HG03521 (cell line): ENCODE data around the gene CRB1.
"Not testable (repeated sequence)": the region's sequence is repeated elsewhere in the genome, so short reads cannot be mapped to it uniquely, and the experiment has no call there.

Source experiments
- ATAC-seq: cut with Tn5 transposase; IDR thresholded peaks from one replicate; pipeline ENCODE4 v1.9.1; 2021; ENCODE audit warnings: mild to moderate bottlenecking, moderate library complexity; ENCODE audit not compliant: unreplicated experiment

CRB1 gene

DNA sequence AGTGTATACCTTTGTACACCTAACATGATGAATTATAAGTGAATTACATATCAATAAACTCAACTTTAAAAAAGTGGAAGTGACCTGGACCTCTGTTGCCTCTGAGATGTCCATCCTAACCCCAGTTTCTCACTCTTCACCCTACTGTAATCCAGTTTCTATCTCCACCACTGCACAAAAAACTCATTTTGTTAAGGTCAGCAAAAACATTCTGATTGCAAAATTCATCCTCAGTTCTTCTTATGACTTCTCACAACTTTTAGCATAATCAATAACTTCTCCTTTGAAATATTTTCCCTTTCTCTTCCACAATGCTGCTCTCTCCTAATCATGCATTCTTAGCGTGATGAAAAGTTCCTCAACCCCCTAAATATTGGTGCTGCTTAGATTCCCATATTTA lies 129.8 kb downstream of the CRB1 start:
- no peak for ATAC-seq

GRCh38 chr1:197399755-197400521 lies 131.9 kb downstream of the CRB1 start:
- peak; percentile 77 for ATAC-seq

DNA sequence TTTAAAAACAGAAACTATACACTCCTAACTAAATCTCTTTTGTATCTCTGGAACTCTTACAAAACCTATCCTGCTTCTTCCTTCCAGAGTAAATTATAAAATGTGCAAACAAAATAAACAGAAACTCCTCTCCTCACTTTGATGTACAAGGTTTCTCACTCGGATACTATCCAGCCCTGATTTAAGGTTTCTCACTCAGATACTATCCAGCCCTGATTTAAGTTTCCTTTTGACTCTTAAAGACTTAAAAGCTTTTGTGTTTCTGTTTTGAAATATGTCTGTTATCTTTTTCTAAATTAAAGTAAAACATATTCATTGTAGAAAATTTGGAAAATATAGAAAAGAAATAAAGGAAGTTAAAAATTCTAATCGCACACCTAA lies 132.5 kb downstream of the CRB1 start:
- ATAC-seq = no peak

GRCh38 chr1:197402189-197402588 lies 134.1 kb downstream of the CRB1 start:
- ATAC-seq = no peak

DNA sequence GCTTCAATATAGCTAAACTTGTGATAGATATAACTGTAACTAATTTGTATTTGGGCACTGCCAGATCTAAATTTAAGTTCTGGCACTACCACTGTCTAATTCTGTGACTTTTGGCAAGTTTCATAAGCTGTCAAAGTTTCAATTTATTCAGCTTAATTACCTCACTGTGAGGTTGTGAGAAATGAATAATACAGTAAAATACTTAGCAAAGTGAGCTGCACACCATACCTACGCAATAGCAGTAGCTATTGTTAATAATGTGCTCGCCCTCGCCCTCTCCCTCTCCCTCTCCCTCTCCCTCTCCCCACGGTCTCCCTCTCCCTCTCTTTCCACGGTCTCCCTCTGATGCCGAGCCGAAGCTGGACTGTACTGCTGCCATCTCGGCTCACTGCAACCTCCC lies 136.7 kb downstream of the CRB1 start:
- ATAC-seq = not testable (repeated sequence)

- ATAC-seq = not testable (repeated sequence)
Measured at GRCh38 chr1:197405614-197406013, 137.6 kb downstream of the CRB1 start.

- no peak for ATAC-seq
Measured at GRCh38 chr1:197413564-197413963, 145.5 kb downstream of the CRB1 start.

- ATAC-seq = no peak
Measured at GRCh38 chr1:197415221-197415620, 147.2 kb downstream of the CRB1 start.

- no peak for ATAC-seq
Measured at GRCh38 chr1:197418693-197419092, 150.6 kb downstream of the CRB1 start.

- no peak for ATAC-seq
Measured at GRCh38 chr1:197422993-197423392, 154.9 kb downstream of the CRB1 start.

DNA sequence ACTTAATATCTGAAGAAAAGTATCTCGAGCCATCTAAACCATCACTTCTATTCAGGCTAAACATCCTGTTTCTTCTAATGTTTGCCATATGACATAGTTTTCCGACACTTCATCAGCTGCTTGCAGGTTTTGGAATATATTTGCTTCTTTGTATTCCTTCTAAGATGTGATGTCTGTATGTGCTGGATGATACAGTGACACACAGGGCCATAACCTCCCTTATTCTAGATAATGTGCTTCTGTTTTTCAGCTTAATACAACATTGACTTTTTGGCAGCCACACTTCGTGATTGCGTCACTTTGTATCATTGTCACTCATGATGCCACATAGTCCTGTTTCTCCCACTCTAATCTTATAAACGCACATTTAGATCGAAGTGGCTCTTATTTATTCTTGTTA lies 156.3 kb downstream of the CRB1 start:
- no peak for ATAC-seq

DNA sequence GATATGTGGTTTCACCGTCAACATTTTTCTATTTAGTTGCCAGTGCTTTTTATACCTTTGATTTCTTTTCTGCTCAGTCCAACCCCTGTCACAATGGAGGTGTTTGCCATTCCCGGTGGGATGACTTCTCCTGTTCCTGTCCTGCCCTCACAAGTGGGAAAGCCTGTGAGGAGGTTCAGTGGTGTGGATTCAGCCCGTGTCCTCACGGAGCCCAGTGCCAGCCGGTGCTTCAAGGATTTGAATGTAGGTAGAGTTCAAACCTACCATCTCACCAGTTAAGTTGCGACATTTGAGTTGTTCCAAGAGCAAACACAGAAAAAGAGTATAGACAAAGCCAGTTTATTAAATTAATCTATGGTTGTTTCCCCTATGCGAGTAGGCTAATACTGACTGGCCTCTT lies 161.3 kb downstream of the CRB1 start:
- no peak for ATAC-seq

DNA sequence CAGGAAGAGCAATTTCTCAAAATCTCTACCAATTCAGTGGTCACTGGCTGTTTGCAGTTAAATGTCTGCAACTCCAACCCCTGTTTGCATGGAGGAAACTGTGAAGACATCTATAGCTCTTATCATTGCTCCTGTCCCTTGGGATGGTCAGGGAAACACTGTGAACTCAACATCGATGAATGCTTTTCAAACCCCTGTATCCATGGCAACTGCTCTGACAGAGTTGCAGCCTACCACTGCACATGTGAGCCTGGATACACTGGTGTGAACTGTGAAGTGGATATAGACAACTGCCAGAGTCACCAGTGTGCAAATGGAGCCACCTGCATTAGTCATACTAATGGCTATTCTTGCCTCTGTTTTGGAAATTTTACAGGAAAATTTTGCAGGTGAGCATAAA lies 167.2 kb downstream of the CRB1 start:
- ATAC-seq = no peak

DNA sequence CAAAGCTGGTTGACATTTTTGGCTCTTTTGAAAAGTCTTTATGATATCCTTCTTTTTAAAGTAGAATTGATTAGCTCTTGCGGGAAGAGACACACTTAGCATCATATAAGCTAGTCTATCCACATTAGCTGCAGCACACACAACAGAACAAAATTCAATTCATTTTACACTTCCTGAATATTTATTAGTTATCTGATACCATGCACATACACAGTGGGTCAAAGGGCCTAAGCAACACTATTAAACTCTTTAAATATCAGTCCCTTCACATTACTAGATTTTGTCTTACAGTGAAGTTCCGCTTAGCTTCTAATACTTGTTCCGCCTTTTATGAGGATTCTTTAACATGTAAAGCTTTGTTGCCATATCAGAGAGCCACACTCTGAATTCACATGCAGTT lies 169.5 kb downstream of the CRB1 start:
- ATAC-seq = no peak

DNA sequence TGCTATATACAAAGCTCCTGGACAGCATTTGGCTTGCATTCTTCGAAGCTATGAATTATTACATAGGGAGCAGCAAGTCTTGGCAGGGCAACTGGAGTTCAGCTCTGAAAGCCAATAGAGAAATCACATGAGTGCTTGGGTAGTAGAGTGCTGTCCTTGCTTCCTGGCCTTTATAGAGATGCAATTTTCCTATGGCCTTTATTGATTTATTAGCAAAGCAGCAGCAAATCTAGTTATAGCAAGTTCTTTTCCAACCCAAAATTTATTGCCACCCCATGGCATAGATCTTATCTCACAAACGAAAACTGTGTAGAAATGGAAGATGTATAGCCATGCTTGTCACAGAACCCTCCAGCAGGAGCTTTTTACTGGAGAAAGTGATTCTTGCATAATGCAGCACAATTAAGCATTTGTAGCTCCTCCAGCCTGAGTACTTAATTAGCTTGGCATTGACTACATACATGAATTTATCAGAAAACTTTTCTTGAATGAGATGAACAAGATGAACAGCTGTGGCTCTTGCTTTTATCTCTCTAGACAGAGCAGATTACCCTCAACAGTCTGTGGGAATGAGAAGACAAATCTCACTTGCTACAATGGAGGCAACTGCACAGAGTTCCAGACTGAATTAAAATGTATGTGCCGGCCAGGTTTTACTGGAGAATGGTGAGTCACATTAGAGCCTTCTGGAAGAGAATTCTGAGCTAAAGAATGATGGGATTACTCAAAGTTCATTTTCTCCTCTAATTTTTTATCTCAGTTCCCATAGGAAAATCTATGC lies 170.1 kb downstream of the CRB1 start:
- ATAC-seq = no peak

- no peak for ATAC-seq
Measured at GRCh38 chr1:197439708-197440280, 171.7 kb downstream of the CRB1 start.

- no peak for ATAC-seq
Measured at GRCh38 chr1:197440715-197441114, 172.7 kb downstream of the CRB1 start.

DNA sequence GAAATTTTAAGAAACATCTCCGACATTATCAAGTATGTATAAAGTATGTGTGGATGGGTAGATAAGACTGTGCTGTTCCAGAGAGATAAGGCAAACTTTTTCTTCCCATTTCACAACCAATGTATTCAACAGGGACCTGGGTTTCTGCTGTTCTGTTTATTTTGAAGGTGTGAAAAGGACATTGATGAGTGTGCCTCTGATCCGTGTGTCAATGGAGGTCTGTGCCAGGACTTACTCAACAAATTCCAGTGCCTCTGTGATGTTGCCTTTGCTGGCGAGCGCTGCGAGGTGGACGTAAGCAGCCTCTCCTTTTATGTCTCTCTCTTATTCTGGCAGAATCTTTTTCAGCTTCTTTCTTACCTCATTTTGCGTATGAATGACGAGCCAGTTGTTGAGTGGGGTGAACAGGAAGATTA lies 174.0 kb downstream of the CRB1 start:
- ATAC-seq = no peak

GRCh38 chr1:197444755-197445154 lies 176.7 kb downstream of the CRB1 start:
- no peak for ATAC-seq

- no peak for ATAC-seq
Measured at GRCh38 chr1:197448121-197448779, 180.2 kb downstream of the CRB1 start.

DNA sequence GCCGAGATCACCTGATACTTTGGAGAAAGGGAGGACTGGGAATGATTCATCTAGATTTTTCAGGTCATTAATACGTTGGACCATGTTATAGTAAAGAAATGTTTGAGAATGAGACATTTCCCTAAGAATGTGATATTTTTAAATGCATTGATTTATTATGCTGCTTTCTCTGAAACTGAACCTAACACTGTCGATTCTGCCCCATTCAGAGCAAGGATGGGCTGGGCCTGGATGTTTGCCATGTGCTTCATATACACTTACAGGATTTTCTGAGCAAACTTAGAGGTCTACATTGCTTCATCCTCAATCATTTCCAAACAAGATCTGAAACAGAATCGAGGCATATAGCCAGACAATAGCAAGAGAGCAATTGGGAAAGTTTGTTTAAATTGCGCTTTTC lies 183.3 kb downstream of the CRB1 start:
- no peak for ATAC-seq
